H1 (cell line): ENCODE measurements around the gene RBAK. TPM values are rescaled to one million over a fixed set of nuclear protein-coding genes. Genes with fewer than 3 reads are reported as not detected.

Source experiments
- CTCF ChIA-PET: fragments of 300-600 bp; sonication (Branson Sonifier 250); formaldehyde crosslinking; loops from one replicate; lab custom pipeline; 2021; ENCODE audit not compliant: partially characterized antibody; lab: Charles Lee
- POLR2A ChIA-PET: fragments of 300-600 bp; sonication (Branson Sonifier 250); formaldehyde crosslinking; loops from one replicate; lab custom pipeline; 2021; ENCODE audit warnings: inconsistent platforms; ENCODE audit not compliant: partially characterized antibody; lab: Charles Lee
- DNase-seq, 2 experiments: peaks; one replicate each; pipeline versions ENCODE4 v3.0.0 to v3.0.0-alpha.2; 2010 to 2022; ENCODE audit warnings: low spot score in 2 of 2, low read depth in 1 of 2, mixed read lengths in 1 of 2
- FAIRE-seq: peaks from 2 replicates; lab custom pipeline; 2011; peaks lifted over from hg19 to GRCh38; lab: Jason Lieb, UNC
- H2AFZ ChIP-seq: 2 replicates; pipeline ENCODE4 v1.8.1; 2012; ENCODE audit warnings: low read length, inconsistent platforms
- H2AK5ac ChIP-seq: 2 replicates; pipeline ENCODE4 v1.6.1; 2013; ENCODE audit warnings: low read depth, low read length
- H2BK120ac ChIP-seq: replicated peaks from 2 replicates; pipeline ENCODE3; 2013; ENCODE audit warnings: low read depth, low read length, inconsistent platforms
- H2BK12ac ChIP-seq: 2 replicates; pipeline ENCODE4 v1.6.1; 2013; ENCODE audit warnings: low read depth, low read length
- H2BK15ac ChIP-seq: 2 replicates; pipeline ENCODE4 v1.6.1; 2013; ENCODE audit warnings: low read length
- H2BK20ac ChIP-seq: 2 replicates; pipeline ENCODE4 v1.6.1; 2013; ENCODE audit warnings: low read length
- H2BK5ac ChIP-seq: 2 replicates; pipeline ENCODE4 v1.6.1; 2013; ENCODE audit warnings: low read depth, low read length
- H3K14ac ChIP-seq: 2 replicates; pipeline ENCODE4 v1.6.1; 2013; ENCODE audit warnings: inconsistent platforms; ENCODE audit not compliant: insufficient read length
- H3K18ac ChIP-seq: 2 replicates; pipeline ENCODE4 v1.6.1; 2013; ENCODE audit warnings: low read length; ENCODE audit errors: extremely low read depth
- H3K23ac ChIP-seq: 2 replicates; pipeline ENCODE4 v1.6.1; 2013; ENCODE audit warnings: inconsistent platforms; ENCODE audit not compliant: insufficient read length
- H3K23me2 ChIP-seq: 2 replicates; pipeline ENCODE4 v1.6.1; 2013; ENCODE audit warnings: low read depth, low read length
- H3K27ac ChIP-seq: 2 replicates; pipeline ENCODE4 v1.6.1; 2011; ENCODE audit warnings: low read depth, low read length, inconsistent platforms
- H3K27me3 ChIP-seq, 4 experiments: replicated peaks in 1 of 4; 1 replicate in 1 of 4; 2 replicates in 3 of 4; pipeline versions ENCODE4 v1.6.1 to v1.8.1; 2011 to 2013; ENCODE audit warnings: low read length in 3 of 4, mild to moderate bottlenecking in 3 of 4, inconsistent platforms in 2 of 4, mixed read lengths in 2 of 4, moderate library complexity in 1 of 4; ENCODE audit not compliant: control insufficient read depth in 3 of 4, insufficient read depth in 3 of 4; ENCODE audit errors: extremely low read depth in 1 of 4
- H3K36me3 ChIP-seq, 4 experiments: 2 replicates each; pipeline versions ENCODE4 v1.6.1 to v1.8.1; 2011 to 2013; ENCODE audit warnings: mild to moderate bottlenecking in 4 of 4, low read length in 3 of 4, moderate library complexity in 2 of 4, control low read depth in 1 of 4, inconsistent platforms in 1 of 4; ENCODE audit not compliant: insufficient read depth in 4 of 4, control insufficient read depth in 2 of 4
- H3K4ac ChIP-seq: replicated peaks from 2 replicates; pipeline ENCODE3; 2013; ENCODE audit warnings: low read length, low read depth, mixed read lengths, inconsistent platforms; ENCODE audit not compliant: insufficient read length
- H3K4me1 ChIP-seq, 4 experiments: replicated peaks in 1 of 4; 1 replicate in 1 of 4; 2 replicates in 3 of 4; pipeline versions ENCODE4 v1.6.1 to v1.8.1; 2011 to 2013; ENCODE audit warnings: low read length in 3 of 4, inconsistent platforms in 2 of 4, mixed read lengths in 1 of 4; ENCODE audit not compliant: insufficient read depth in 4 of 4, control insufficient read depth in 3 of 4
- H3K4me2 ChIP-seq, 2 experiments: 2 replicates each; pipeline versions ENCODE4 v1.6.1 to v1.8.1; 2011 to 2013; ENCODE audit warnings: low read depth in 2 of 2, low read length in 2 of 2, control low read depth in 1 of 2, inconsistent platforms in 1 of 2, mild to moderate bottlenecking in 1 of 2; ENCODE audit not compliant: insufficient read depth in 1 of 2
- H3K4me3 ChIP-seq, 4 experiments: fragments of 200-600, 300-600 bp in 1 of 4; sonication (generic), shearing (Covaris generic), sonication (Bioruptor Twin) in 1 of 4; 2 replicates each; pipeline versions ENCODE4 v1.5.1 to v1.8.1; 2011 to 2016; ENCODE audit warnings: low read length in 4 of 4, low read depth in 3 of 4, control low read depth in 2 of 4, inconsistent platforms in 2 of 4, mild to moderate bottlenecking in 2 of 4, mixed read lengths in 1 of 4, moderate library complexity in 1 of 4; ENCODE audit not compliant: insufficient read depth in 2 of 4; ENCODE audit errors: extremely low read depth in 1 of 4
- H3K56ac ChIP-seq: replicated peaks from 2 replicates; pipeline ENCODE3; 2013; ENCODE audit warnings: low read depth, mild to moderate bottlenecking, mixed read lengths, low read length, inconsistent platforms; ENCODE audit not compliant: insufficient read length
- H3K79me1 ChIP-seq: 2 replicates; pipeline ENCODE4 v1.6.1; 2013; ENCODE audit warnings: low read depth, low read length, control low read depth
- H3K79me2 ChIP-seq, 2 experiments: 2 replicates each; pipeline versions ENCODE4 v1.6.1 to v1.8.1; 2012 to 2013; ENCODE audit warnings: low read length in 2 of 2, mild to moderate bottlenecking in 2 of 2, inconsistent platforms in 1 of 2; ENCODE audit not compliant: insufficient read depth in 2 of 2, control insufficient read depth in 1 of 2
- H3K9ac ChIP-seq, 4 experiments: replicated peaks in 1 of 4; 1 replicate in 1 of 4; 2 replicates in 3 of 4; pipeline versions ENCODE4 v1.6.1 to v1.8.1; 2011 to 2013; ENCODE audit warnings: low read depth in 3 of 4, low read length in 3 of 4, control low read depth in 2 of 4, mild to moderate bottlenecking in 2 of 4, moderate library complexity in 2 of 4, inconsistent platforms in 1 of 4; ENCODE audit errors: extremely low read depth in 1 of 4
- H3K9me3 ChIP-seq, 2 experiments: 2 replicates each; pipeline versions ENCODE4 v1.6.1 to v1.8.1; 2012 to 2013; ENCODE audit warnings: mild to moderate bottlenecking in 2 of 2, moderate library complexity in 2 of 2, control low read depth in 1 of 2, inconsistent platforms in 1 of 2, low read depth in 1 of 2, low read length in 1 of 2, mixed read lengths in 1 of 2; ENCODE audit not compliant: insufficient read depth in 2 of 2
- H4K20me1 ChIP-seq, 2 experiments: replicated peaks in 1 of 2; 2 replicates each; pipeline versions ENCODE3 to v1.8.1; 2011 to 2013; ENCODE audit warnings: inconsistent platforms in 2 of 2, low read length in 2 of 2, mild to moderate bottlenecking in 1 of 2; ENCODE audit not compliant: insufficient read depth in 2 of 2, control insufficient read depth in 1 of 2
- H4K5ac ChIP-seq: 2 replicates; pipeline ENCODE4 v1.6.1; 2013; ENCODE audit warnings: low read length, low read depth, mixed read lengths, inconsistent platforms; ENCODE audit not compliant: insufficient read length
- H4K8ac ChIP-seq: 2 replicates; pipeline ENCODE4 v1.8.0; 2013; ENCODE audit warnings: mild to moderate bottlenecking, moderate library complexity, low read length, inconsistent platforms; ENCODE audit not compliant: insufficient read depth; ENCODE audit errors: extremely low read depth
- H4K91ac ChIP-seq: replicated peaks from 2 replicates; pipeline ENCODE3; 2013; ENCODE audit warnings: low read length, mixed read lengths, inconsistent platforms; ENCODE audit not compliant: insufficient read length
- BRCA1 ChIP-seq: IDR thresholded peaks from 2 replicates; pipeline ENCODE4 v1.6.1; 2012; ENCODE audit warnings: low read depth, low read length, improper control_type of control experiment
- EGR1 ChIP-seq: IDR thresholded peaks from 2 replicates; pipeline ENCODE4 v1.6.1; 2011; ENCODE audit warnings: low read depth, low read length, borderline replicate concordance
- GABPA ChIP-seq: IDR thresholded peaks from 2 replicates; pipeline ENCODE4 v1.6.1; 2011; ENCODE audit warnings: mild to moderate bottlenecking, low read length, moderate library complexity, borderline replicate concordance; ENCODE audit not compliant: insufficient read depth
- HDAC6 ChIP-seq: IDR thresholded peaks from one replicate; pipeline ENCODE4 v1.7.1; 2012; ENCODE audit warnings: low read depth, mild to moderate bottlenecking, inconsistent platforms, low read length, moderate library complexity
- KDM5A ChIP-seq: fragments of 200-600 bp; IDR thresholded peaks from 2 replicates; pipeline ENCODE4 v1.7.1; 2012; ENCODE audit warnings: mild to moderate bottlenecking, low read length, inconsistent platforms, mixed read lengths
- MAFK ChIP-seq: IDR thresholded peaks from 2 replicates; pipeline ENCODE4 v1.6.1; 2012; ENCODE audit warnings: low read depth, mild to moderate bottlenecking, improper control_type of control experiment, low read length
- NRF1 ChIP-seq: IDR thresholded peaks from 2 replicates; pipeline ENCODE4 v1.6.1; 2011; ENCODE audit warnings: mild to moderate bottlenecking, low read depth, low read length, improper control_type of control experiment
- TAF1 ChIP-seq: IDR thresholded peaks from 2 replicates; pipeline ENCODE4 v1.6.1; 2011; ENCODE audit warnings: mild to moderate bottlenecking, low read depth, low read length
- TAF7 ChIP-seq: optimal IDR thresholded peaks from 2 replicates; pipeline ENCODE3; 2011; ENCODE audit warnings: low read depth, mild to moderate bottlenecking, inconsistent platforms, low read length, moderate library complexity, borderline replicate concordance
- YY1 ChIP-seq: IDR thresholded peaks from 2 replicates; pipeline ENCODE4 v1.6.1; 2011; ENCODE audit warnings: low read depth, mild to moderate bottlenecking, low read length
- WGBS, 2 experiments: shearing (Covaris generic) in 1 of 2; methylation state at CpG; one replicate each; pipeline versions ENCODE4 v1.1.6 to v1.1.7; 2013 to 2015; ENCODE audit warnings: low lambda C conversion rate in 2 of 2, mixed read lengths in 2 of 2, inconsistent platforms in 1 of 2, low coverage in 1 of 2, missing lambda C conversion rate in 1 of 2; ENCODE audit not compliant: insufficient replicate concordance in 2 of 2, insufficient coverage in 1 of 2, insufficient read length in 1 of 2; ENCODE audit errors: extremely low coverage in 1 of 2, missing lambda C conversion rate in 1 of 2; 5-methylcytosine and 5-hydroxymethylcytosine counted together
- polyA plus RNA-seq, 7 experiments: library from polyadenylated mRNA; depleted of rRNA in 3 of 7; stranded (reverse) in 5 of 7; unstranded in 2 of 7; fragments of >200 nt in 5 of 7; fragments of 200-250 nt in 2 of 7; gene quantifications; 1 replicate in 5 of 7; 2 replicates in 1 of 7; 4 replicates in 1 of 7; pipeline versions ENCODE4 v1.2.1 to v1.2.3, GENCODE V29; 2011 to 2013; ENCODE audit warnings: missing spikeins in 2 of 7, mixed read lengths in 2 of 7
- total RNA-seq: library from RNA; stranded (reverse); fragmentation: NEBNext Ultra II Directional; extraction: Animal tissue kit (Norgen Biotek cat#: 25700); gene quantifications from 2 replicates; pipeline ENCODE4 v1.2.1, GENCODE V29; 2021

The RBAK gene
- total and polyA plus RNA-seq, 2 of the 8 experiments (the other 6 are each of a cell fraction or from before 2014, with no cell fraction given) = 1.9 to 18.2 TPM

DNA sequence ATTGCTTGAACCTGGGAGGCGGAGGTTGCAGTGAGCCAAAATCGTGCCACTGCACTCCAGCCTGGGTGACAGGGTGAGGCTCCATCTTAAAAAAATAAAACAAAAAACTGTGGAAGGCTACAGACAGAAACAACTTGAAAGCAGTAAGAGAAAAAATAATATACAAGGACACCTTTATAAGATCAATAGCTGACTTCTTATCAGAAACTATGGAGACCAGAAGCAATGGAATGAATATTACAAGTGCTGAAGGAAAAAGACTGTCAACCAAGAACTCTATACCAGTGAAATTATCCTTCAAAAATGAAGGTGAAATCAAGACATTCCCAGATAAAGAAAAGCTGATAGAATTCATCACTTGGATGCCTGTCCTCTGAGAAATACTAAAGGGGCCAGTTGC, 49.0 kb downstream of the RBAK start:
- Histone ChIP-seq H2AK5ac (no peak overlapping the region), H3K9ac (no peak overlapping the region), H3K36me3 (no peaks in the 10 kb centered on the region), H4K8ac (no peak overlapping the region), H3K4me1 (no peaks in the 10 kb centered on the region), H3K79me2 (no peaks in the 10 kb centered on the region), H3K23ac (no peak overlapping the region), H3K27me3 (no peaks in the 10 kb centered on the region), H3K9me3 (peaks cover 29 to 50% of the 10 kb centered on the region in 2 experiments; a peak in 3 of 4 replicates), H3K18ac (no peak overlapping the region), H3K56ac (no peak overlapping the region), H3K79me1 (no peaks in the 10 kb centered on the region), H2BK20ac (no peak overlapping the region), H3K4ac (no peak overlapping the region), H3K23me2 (no peaks in the 10 kb centered on the region), H4K5ac (no peak overlapping the region), H2BK120ac (no peak overlapping the region), H2BK5ac (no peak overlapping the region), H4K91ac (no peak overlapping the region), H2AFZ (no peak overlapping the region), H3K14ac (no peak overlapping the region), H3K4me2 (no peak overlapping the region), H2BK12ac (no peak overlapping the region), H3K27ac (no peak overlapping the region), H2BK15ac (no peak overlapping the region), H3K4me3 (no peak overlapping the region), H4K20me1 (no peaks in the 10 kb centered on the region)
- ChIA-PET POLR2A (no interaction called here), CTCF (interaction anchor here (0.6 kb wide), 1 partner anchor 526 kb away, joined by 3 read pairs; no protein-coding TSS in a partner anchor)
- DNase-seq (no peak), FAIRE-seq (no peak)
- WGBS, 2 experiments = 77% methylated on average over 2 of the region's 2 CpGs; no CpG with 5 or more reads in 1 of the 2 experiments
- TF ChIP-seq EGR1 (no peak), GABPA (no peak), NRF1 (no peak), TAF7 (no peak), KDM5A (no peak), MAFK (no peak), TAF1 (no peak), BRCA1 (no peak), YY1 (no peak), HDAC6 (no peak)
